GM21825 (cell line): Measurements from ENCODE around the gene ENOPH1.

ENCODE experiments used
- ATAC-seq: cut with Tn5 transposase; IDR thresholded peaks from one replicate; pipeline ENCODE4 v1.9.1; 2021; ENCODE audit warnings: mild to moderate bottlenecking, moderate library complexity; ENCODE audit not compliant: unreplicated experiment

The ENOPH1 gene

GRCh38 chr4:82425478-82425877 lies 4.9 kb upstream of the ENOPH1 start:
- ATAC-seq, result no peak

- ATAC-seq, result no peak
Observed at GRCh38 chr4:82428526-82428968, 1.8 kb upstream of the ENOPH1 start.

GRCh38 chr4:82428969-82429727 lies 1.2 kb upstream of the ENOPH1 start:
- ATAC-seq, result peak; percentile 60

GRCh38 chr4:82429728-82430192 lies 630 bp upstream of the ENOPH1 start:
- ATAC-seq, result no peak

- ATAC-seq, result peak; percentile 1
Observed at GRCh38 chr4:82430964-82431745, 765 bp downstream of the ENOPH1 start.

- no peak for ATAC-seq
Observed at GRCh38 chr4:82431831-82432230, 1.4 kb downstream of the ENOPH1 start.

GRCh38 chr4:82432596-82432995 lies 2.2 kb downstream of the ENOPH1 start:
- ATAC-seq, result no peak

- no peak for ATAC-seq
Observed at GRCh38 chr4:82433791-82434190, 3.4 kb downstream of the ENOPH1 start.

- no peak for ATAC-seq
Observed at GRCh38 chr4:82434949-82435348, 4.6 kb downstream of the ENOPH1 start.

GRCh38 chr4:82436130-82436529 lies 5.7 kb downstream of the ENOPH1 start:
- ATAC-seq, result no peak

GRCh38 chr4:82436780-82437179 lies 6.4 kb downstream of the ENOPH1 start:
- no peak for ATAC-seq

- no peak for ATAC-seq
Observed at GRCh38 chr4:82437285-82438005, 7.1 kb downstream of the ENOPH1 start.

GRCh38 chr4:82439088-82439487 lies 8.7 kb downstream of the ENOPH1 start:
- ATAC-seq, result no peak

GRCh38 chr4:82447886-82448285 lies 17.5 kb downstream of the ENOPH1 start:
- ATAC-seq, result no peak

- no peak for ATAC-seq
Observed at GRCh38 chr4:82450966-82451755, 20.8 kb downstream of the ENOPH1 start.

- ATAC-seq, result no peak
Observed at GRCh38 chr4:82452026-82452425, 21.6 kb downstream of the ENOPH1 start.

GRCh38 chr4:82457266-82457665 lies 26.9 kb downstream of the ENOPH1 start:
- ATAC-seq, result no peak

GRCh38 chr4:82458729-82459128 lies 28.3 kb downstream of the ENOPH1 start:
- ATAC-seq, result no peak

- ATAC-seq, result no peak
Observed at GRCh38 chr4:82461710-82462109, 31.3 kb downstream of the ENOPH1 start.

GRCh38 chr4:82462415-82462831 lies 32.0 kb downstream of the ENOPH1 start:
- peak; percentile 78 for ATAC-seq

GRCh38 chr4:82463221-82463620 lies 32.8 kb downstream of the ENOPH1 start:
- ATAC-seq, result no peak
